Gastrocnemius medialis (tissue), 4 donors: ENCODE measurements around the gene LGALS9. TPM values are rescaled to one million over a fixed set of nuclear protein-coding genes. Genes with fewer than 3 reads are reported as not detected.

Source experiments
- ATAC-seq, 2 donors: fragments of 150-250 bp; one replicate each; pipeline ENCODE4 v1.9.1; 2016
- DNase-seq, 2 donors: peaks; one replicate each; pipeline ENCODE4 v3.0.0-alpha.2; 2019
- H3K27ac ChIP-seq, 4 donors: fragments of 200-600 bp; sonication (generic); 1 replicate in 1 of 4; 2 replicates in 3 of 4; pipeline ENCODE4 v1.5.1; 2016 to 2018; ENCODE audit warnings: mild to moderate bottlenecking in 2 of 4, moderate library complexity in 1 of 4
- H3K27me3 ChIP-seq, 3 donors: fragments of 200-600 bp; sonication (generic) in 2 of 3; 1 replicate in 1 of 3; 2 replicates in 2 of 3; pipeline versions ENCODE4 v1.5.1 to v1.6.0; 2016 to 2019; ENCODE audit warnings: mild to moderate bottlenecking in 1 of 3, moderate library complexity in 1 of 3
- H3K36me3 ChIP-seq, 2 donors: fragments of 200-600 bp; sonication (generic) in 1 of 2; one replicate each; pipeline ENCODE4 v1.5.1; 2017 to 2018
- H3K4me1 ChIP-seq, 2 donors: fragments of 200-600 bp; sonication (generic) in 1 of 2; one replicate each; pipeline ENCODE4 v1.5.1; 2016 to 2017; ENCODE audit warnings: mild to moderate bottlenecking in 2 of 2
- H3K4me3 ChIP-seq, 4 donors: fragments of 200-600 bp; sonication (generic) in 3 of 4; 1 replicate in 1 of 4; 2 replicates in 3 of 4; pipeline ENCODE4 v1.5.1; 2016 to 2019; ENCODE audit warnings: mild to moderate bottlenecking in 2 of 4
- H3K9me3 ChIP-seq, 3 donors: fragments of 200-600 bp; sonication (generic) in 2 of 3; 1 replicate in 1 of 3; 2 replicates in 2 of 3; pipeline ENCODE4 v1.5.1; 2016 to 2019
- POLR2A ChIP-seq, 2 donors: fragments of 450-650 bp; IDR thresholded peaks; one replicate each; pipeline ENCODE4 v1.6.1; 2017; ENCODE audit warnings: antibody characterized with exemption in 2 of 2, mild to moderate bottlenecking in 2 of 2, moderate library complexity in 2 of 2
- in situ Hi-C, 4 donors: fragments of 200-750 bp; cut with MboI; loops; one replicate each; pipeline versions ENCODE4 v1.15.0 to v1.8.0; 2017; ENCODE audit warnings: low sequenced_read_pairs in 4 of 4
- intact Hi-C: fragments of 100-400 bp; cut with DNase I; formaldehyde crosslinking; loops from one replicate; pipeline ENCODE4 v1.15.1; 2023; ENCODE audit warnings: low total_unique reads
- total RNA-seq, 4 donors: library from RNA; depleted of rRNA; stranded (reverse); fragments of >200 nt; gene quantifications; one replicate each; pipeline versions ENCODE4 v1.1.0 to v1.2.3, GENCODE V29; 2016
- TF ChIP-seq, protein P1 (sequence below), 5 experiments: fragments of 450-650 bp in 3 of 5; fragments of 200-600 bp in 2 of 5; sonication (generic) in 2 of 5; IDR thresholded peaks in 4 of 5; conservative IDR thresholded peaks in 1 of 5; 1 replicate in 4 of 5; 2 replicates in 1 of 5; pipeline ENCODE4 v1.5.1; 2016 to 2019; ENCODE audit warnings: antibody characterized with exemption in 5 of 5, mild to moderate bottlenecking in 3 of 5, moderate library complexity in 3 of 5

LGALS9 gene
- total RNA-seq, 4 donors from 2014 or later: 2.4 to 20.3 (median 6.1) TPM

DNA sequence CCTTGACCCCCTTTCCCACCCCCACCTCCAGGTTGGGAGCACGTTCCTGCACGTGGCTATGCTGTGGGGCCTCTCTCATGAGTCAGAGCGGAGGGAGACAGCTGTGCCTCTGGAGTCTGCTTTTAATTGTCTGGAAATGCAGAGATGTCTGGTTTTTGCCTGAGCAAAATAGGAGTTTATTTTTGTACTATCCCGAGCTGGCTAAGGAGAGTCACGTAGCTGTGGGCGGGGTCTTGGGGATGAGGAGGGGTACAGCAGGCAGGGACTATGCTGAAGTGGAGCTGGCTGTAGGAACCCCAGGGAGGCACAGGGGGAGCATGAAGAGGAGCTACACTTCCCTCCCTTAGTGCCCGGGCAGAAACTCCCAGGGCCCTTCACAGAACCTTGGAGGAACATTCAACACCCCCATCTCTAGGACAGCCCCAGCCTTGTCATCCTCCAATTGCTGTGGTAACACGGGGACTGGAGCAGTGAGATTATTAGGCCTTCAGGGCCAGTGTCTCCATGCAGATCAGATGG lies 44.7 kb upstream of the LGALS9 start:
- Histone ChIP-seq H3K27ac (no peak overlapping the region), H3K4me1 (peaks cover 0 to 29% of the 10 kb centered on the region in 2 donors), H3K27me3 (no peaks in the 10 kb centered on the region), H3K36me3 (peaks cover 0 to 53% of the 10 kb centered on the region in 2 donors), H3K9me3 (no peaks in the 10 kb centered on the region), H3K4me3 (no peak overlapping the region)
- ATAC-seq: no peak
- no peak for TF ChIP-seq POLR2A (IDR thresholded peaks at IDR 0.05)
- TF ChIP-seq, protein P1, sequence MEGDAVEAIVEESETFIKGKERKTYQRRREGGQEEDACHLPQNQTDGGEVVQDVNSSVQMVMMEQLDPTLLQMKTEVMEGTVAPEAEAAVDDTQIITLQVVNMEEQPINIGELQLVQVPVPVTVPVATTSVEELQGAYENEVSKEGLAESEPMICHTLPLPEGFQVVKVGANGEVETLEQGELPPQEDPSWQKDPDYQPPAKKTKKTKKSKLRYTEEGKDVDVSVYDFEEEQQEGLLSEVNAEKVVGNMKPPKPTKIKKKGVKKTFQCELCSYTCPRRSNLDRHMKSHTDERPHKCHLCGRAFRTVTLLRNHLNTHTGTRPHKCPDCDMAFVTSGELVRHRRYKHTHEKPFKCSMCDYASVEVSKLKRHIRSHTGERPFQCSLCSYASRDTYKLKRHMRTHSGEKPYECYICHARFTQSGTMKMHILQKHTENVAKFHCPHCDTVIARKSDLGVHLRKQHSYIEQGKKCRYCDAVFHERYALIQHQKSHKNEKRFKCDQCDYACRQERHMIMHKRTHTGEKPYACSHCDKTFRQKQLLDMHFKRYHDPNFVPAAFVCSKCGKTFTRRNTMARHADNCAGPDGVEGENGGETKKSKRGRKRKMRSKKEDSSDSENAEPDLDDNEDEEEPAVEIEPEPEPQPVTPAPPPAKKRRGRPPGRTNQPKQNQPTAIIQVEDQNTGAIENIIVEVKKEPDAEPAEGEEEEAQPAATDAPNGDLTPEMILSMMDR (IDR thresholded peaks at IDR 0.05 in 4 of 5, conservative IDR thresholded peaks at IDR 0.05 in 1 of 5): no peak
- no peak for DNase-seq
- intact Hi-C loops (no loop called here), in situ Hi-C loops (loop anchor here in 1 of 4 donors (25.0 kb wide), 1 partner anchor 99 kb away; no protein-coding TSS in a partner anchor)

GRCh38 chr17:27588354-27588753 lies 42.6 kb upstream of the LGALS9 start:
- no peak for ATAC-seq
- in situ Hi-C loops (loop anchor here in 1 of 4 donors (25.0 kb wide), 1 partner anchor 101 kb away; no protein-coding TSS in a partner anchor), intact Hi-C loops (no loop called here)
- DNase-seq: no peak
- Histone ChIP-seq H3K27ac (no peak overlapping the region), H3K9me3 (no peaks in the 10 kb centered on the region), H3K4me3 (no peak overlapping the region), H3K27me3 (no peaks in the 10 kb centered on the region), H3K36me3 (peaks cover 0 to 63% of the 10 kb centered on the region in 2 donors), H3K4me1 (peaks cover 3 to 34% of the 10 kb centered on the region in 2 donors)
- TF ChIP-seq POLR2A (IDR thresholded peaks at IDR 0.05): no peak
- TF ChIP-seq, protein P1 (IDR thresholded peaks at IDR 0.05 in 4 of 5, conservative IDR thresholded peaks at IDR 0.05 in 1 of 5): no peak

DNA sequence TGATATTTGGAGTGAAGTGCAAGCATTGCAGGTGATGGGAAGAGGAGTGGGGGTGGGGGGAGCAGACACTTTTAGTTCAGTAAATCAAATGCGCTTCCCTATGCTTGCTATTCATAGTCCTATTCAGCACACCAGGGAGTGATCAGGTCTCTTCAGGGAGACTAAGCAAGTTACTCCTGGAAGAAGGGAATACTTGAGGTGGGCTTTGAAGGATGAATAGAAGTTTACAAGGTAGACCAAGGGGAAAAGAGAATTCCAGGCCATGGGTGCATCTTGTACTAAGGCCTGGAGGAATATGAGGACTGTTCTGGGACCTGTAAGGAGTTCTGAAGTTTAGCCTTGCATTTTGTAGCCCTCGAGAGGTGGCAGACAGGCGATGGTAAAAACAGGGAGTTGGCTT lies 40.1 kb upstream of the LGALS9 start:
- DNase-seq: no peak
- peak overlapping the region in 2 of 4 donors; percentile 68 to 73 for H3K27ac ChIP-seq
- in situ Hi-C loops: loop anchor here in 3 of 4 donors (10.0 to 25.0 kb wide), 5 partner anchors 96 to 356 kb away; partner anchors contain the start of gene KSR1 (in 1 of the 3)

DNA sequence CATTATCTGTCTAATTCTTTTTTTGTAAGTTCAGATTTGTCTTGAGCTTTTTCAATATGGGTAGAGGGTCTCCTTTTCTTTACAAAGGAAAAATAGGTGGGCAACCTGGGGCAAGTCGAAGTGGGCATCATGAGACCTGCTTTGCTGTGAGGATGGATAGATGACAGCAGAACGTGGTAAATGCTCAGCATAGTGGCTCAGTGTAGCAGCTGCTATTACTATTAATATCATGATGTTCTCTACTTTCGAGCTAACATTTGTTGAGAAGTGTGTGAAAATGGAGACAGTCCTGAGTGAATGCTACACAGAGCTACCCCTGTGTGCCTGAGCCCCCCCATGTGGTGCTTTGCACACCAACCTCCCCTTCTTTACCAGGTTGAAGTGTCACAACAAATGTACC lies 39.0 kb upstream of the LGALS9 start:
- TF ChIP-seq, protein P1 (IDR thresholded peaks at IDR 0.05 in 4 of 5, conservative IDR thresholded peaks at IDR 0.05 in 1 of 5): no peak
- TF ChIP-seq POLR2A (IDR thresholded peaks at IDR 0.05): no peak
- Histone ChIP-seq H3K27me3 (no peaks in the 10 kb centered on the region), H3K27ac (peak overlapping the region; percentile 45 to 73 (median 64)), H3K36me3 (peaks cover 0 to 67% of the 10 kb centered on the region in 2 donors), H3K4me1 (peaks cover 11 to 39% of the 10 kb centered on the region in 2 donors), H3K4me3 (no peak overlapping the region), H3K9me3 (no peaks in the 10 kb centered on the region)
- ATAC-seq (no peak), DNase-seq (no peak)
- in situ Hi-C loops (loop anchor here in 3 of 4 donors (10.0 to 25.0 kb wide), 5 partner anchors 97 to 357 kb away; partner anchors contain the start of gene KSR1 (in 1 of the 3)), intact Hi-C loops (no loop called here)

More for the DNA sequence above, 40.1 kb upstream of the LGALS9 start:
- intact Hi-C loops: no loop called here
- peaks cover 11 to 39% of the 10 kb centered on the region in 2 donors for H3K4me1 ChIP-seq
- no peaks in the 10 kb centered on the region for H3K27me3 ChIP-seq
- ATAC-seq: no peak
- no peak overlapping the region for H3K4me3 ChIP-seq
- no peaks in the 10 kb centered on the region for H3K9me3 ChIP-seq
- peaks cover 0 to 58% of the 10 kb centered on the region in 2 donors for H3K36me3 ChIP-seq
- TF ChIP-seq, protein P1 (IDR thresholded peaks at IDR 0.05 in 4 of 5, conservative IDR thresholded peaks at IDR 0.05 in 1 of 5): no peak
- TF ChIP-seq POLR2A (IDR thresholded peaks at IDR 0.05): no peak
